ENCODE data around the gene CDCA3. TPM values are rescaled to one million over a fixed set of nuclear protein-coding genes. Genes with fewer than 3 reads are reported as not detected.

The CDCA3 gene
- total and polyA plus RNA-seq, 2 of the 4 experiments (the other 2 are of a cell fraction): 23.5 to 61.0 TPM

DNA sequence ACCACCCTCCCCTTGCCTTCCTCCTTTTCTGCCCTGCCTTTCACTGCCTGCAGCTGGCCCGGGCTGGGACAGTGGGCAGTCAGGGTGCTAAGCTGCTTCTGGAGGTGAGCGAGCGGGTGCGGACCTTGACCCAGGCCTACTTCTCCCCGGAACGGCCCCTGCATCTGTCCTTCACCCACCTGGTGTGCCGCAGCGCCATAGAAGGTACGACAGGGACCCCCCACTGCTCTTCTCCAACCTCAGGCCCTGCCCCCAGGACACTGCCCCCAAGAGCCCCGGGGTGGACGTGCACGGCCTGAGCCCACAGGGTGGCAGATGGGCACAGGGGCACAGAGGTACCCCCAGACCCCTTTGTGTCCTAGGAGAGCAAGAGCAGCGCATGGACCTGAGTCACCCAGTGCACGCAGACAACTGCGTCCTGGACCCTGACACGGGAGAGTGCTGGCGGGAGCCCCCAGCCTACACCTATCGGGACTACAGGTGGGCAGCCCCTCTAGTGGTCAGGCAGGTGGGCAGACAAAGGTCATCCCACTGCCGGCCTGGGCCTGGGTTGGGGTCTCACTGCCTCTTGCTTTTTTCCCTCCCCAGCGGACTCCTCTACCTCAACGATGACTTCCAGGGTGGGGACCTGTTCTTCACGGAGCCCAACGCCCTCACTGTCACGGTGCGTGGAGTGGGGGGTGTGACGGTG lies 13.6 kb downstream of the CDCA3 start:
- Histone ChIP-seq H2BK15ac (ENCODE audit: low read depth, low read length) (no peak overlapping the region), H3K18ac (ENCODE audit: low read depth, low read length) (no peak overlapping the region), H2BK20ac (ENCODE audit: low read depth, low read length) (no peak overlapping the region), H4K8ac (ENCODE audit: low read depth in 2 of 2, low read length in 2 of 2) (no peak overlapping the region), H3K4me2 (ENCODE audit: low read depth, low read length) (no peak overlapping the region), H3K14ac (replicated peaks; ENCODE audit: low read depth, low read length) (no peak overlapping the region), H3K27ac (ENCODE audit: insufficient read depth, low read length) (no peak overlapping the region), H2AK9ac (replicated peaks; ENCODE audit: low read depth, low read length, poor library complexity) (no peak overlapping the region), H3K36me3 (ENCODE audit: control insufficient read depth, insufficient read depth, low read length) (peaks cover 61% of the 10 kb centered on the region), H3K4ac (ENCODE audit: low read depth, low read length) (no peak overlapping the region), H4K20me1 (ENCODE audit: insufficient read depth, low read length) (peaks cover 3% of the 10 kb centered on the region), H3K9me1 (ENCODE audit: insufficient read depth, low read length) (no peaks in the 10 kb centered on the region), H2AFZ (replicated peaks; ENCODE audit: low read length, poor library complexity) (peak overlapping the region; percentile 37), H3K27me3 (ENCODE audit: control insufficient read depth, insufficient read depth, low read length) (no peaks in the 10 kb centered on the region), H3K4me1 (ENCODE audit: control insufficient read depth, insufficient read depth, low read length) (no peaks in the 10 kb centered on the region), H3K79me1 (ENCODE audit: low read depth in 1 of 2, low read length in 2 of 2) (peaks cover 6 to 13% of the 10 kb centered on the region in 2 experiments; a peak in 3 of 4 replicates), H2BK5ac (ENCODE audit: low read depth, low read length, poor library complexity, severe bottlenecking) (no peak overlapping the region), H3K23ac (ENCODE audit: low read depth, low read length) (no peak overlapping the region), H2BK120ac (ENCODE audit: low read depth, low read length) (no peak overlapping the region), H3K9ac (ENCODE audit: low read depth, low read length) (no peak overlapping the region), H2AK5ac (ENCODE audit: low read depth, low read length) (no peak overlapping the region), H4K5ac (ENCODE audit: low read depth, low read length) (no peak overlapping the region), H3K9me3 (ENCODE audit: control insufficient read depth, insufficient read depth, low read length) (no peaks in the 10 kb centered on the region), H3K56ac (ENCODE audit: extremely low read depth, insufficient read depth, low read length) (no peak overlapping the region), H4K91ac (ENCODE audit: insufficient read depth, low read depth, low read length) (no peak overlapping the region), H3K4me3 (ENCODE audit: insufficient read depth, low read depth, low read length) (no peak overlapping the region)
- POLR2A ChIA-PET (ENCODE audit: unreplicated experiment): no interaction called here
- 93% methylated on average over 16 of the region's 26 CpGs; no CpG with 5 or more reads in 1 of the 2 experiments for WGBS, 2 experiments (ENCODE audit: extremely low coverage in 2 of 2, insufficient read length in 1 of 2)
- intact Hi-C loops (cut with micrococcal nuclease) (no loop called here), in situ Hi-C loops (cut with MboI; ENCODE audit: low sequenced_read_pairs) (no loop called here), dilution Hi-C loops (cut with HindIII; ENCODE audit: low sequenced_read_pairs, unreplicated experiment) (no loop called here)
- ATAC-seq (ENCODE audit: low read depth) (no peak), DNase-seq (no peak)
- no TSS peak for BruUV-seq (replicated peaks)
- TF ChIP-seq BHLHE40 (IDR thresholded peaks at IDR 0.05; ENCODE audit: low read depth, low read length) (no peak), RAD21 (IDR thresholded peaks at IDR 0.05; ENCODE audit: low read length) (no peak), MAFK (IDR thresholded peaks at IDR 0.05; ENCODE audit: low read depth, low read length) (no peak), MXI1 (IDR thresholded peaks at IDR 0.05; ENCODE audit: borderline replicate concordance, low read depth, low read length) (no peak), RFX5 (IDR thresholded peaks at IDR 0.05; ENCODE audit: low read depth, low read length) (no peak), CEBPB (IDR thresholded peaks at IDR 0.05; ENCODE audit: low read depth, low read length) (no peak), RCOR1 (IDR thresholded peaks at IDR 0.05; ENCODE audit: insufficient replicate concordance, low read length) (no peak), POLR2A (IDR thresholded peaks at IDR 0.05; ENCODE audit: low read depth, low read length) (no peak), NFE2L2 (IDR thresholded peaks at IDR 0.05; ENCODE audit: low read depth, low read length) (no peak)
- TF ChIP-seq, protein P1, sequence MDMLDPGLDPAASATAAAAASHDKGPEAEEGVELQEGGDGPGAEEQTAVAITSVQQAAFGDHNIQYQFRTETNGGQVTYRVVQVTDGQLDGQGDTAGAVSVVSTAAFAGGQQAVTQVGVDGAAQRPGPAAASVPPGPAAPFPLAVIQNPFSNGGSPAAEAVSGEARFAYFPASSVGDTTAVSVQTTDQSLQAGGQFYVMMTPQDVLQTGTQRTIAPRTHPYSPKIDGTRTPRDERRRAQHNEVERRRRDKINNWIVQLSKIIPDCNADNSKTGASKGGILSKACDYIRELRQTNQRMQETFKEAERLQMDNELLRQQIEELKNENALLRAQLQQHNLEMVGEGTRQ (IDR thresholded peaks at IDR 0.05; ENCODE audit: low read depth, low read length): no peak
- TF ChIP-seq, protein P2, sequence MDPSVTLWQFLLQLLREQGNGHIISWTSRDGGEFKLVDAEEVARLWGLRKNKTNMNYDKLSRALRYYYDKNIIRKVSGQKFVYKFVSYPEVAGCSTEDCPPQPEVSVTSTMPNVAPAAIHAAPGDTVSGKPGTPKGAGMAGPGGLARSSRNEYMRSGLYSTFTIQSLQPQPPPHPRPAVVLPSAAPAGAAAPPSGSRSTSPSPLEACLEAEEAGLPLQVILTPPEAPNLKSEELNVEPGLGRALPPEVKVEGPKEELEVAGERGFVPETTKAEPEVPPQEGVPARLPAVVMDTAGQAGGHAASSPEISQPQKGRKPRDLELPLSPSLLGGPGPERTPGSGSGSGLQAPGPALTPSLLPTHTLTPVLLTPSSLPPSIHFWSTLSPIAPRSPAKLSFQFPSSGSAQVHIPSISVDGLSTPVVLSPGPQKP (IDR thresholded peaks at IDR 0.05; ENCODE audit: borderline replicate concordance, low read depth, low read length): no peak
- CTCF ChIA-PET: no interaction called here
